Fibroblast of lung (primary cell): ENCODE measurements around the gene CT83.

ENCODE experiments used
- CTCF ChIP-seq, 2 donors: IDR thresholded peaks in 1 of 2; conservative IDR thresholded peaks in 1 of 2; 1 replicate in 1 of 2; 2 replicates in 1 of 2; pipeline ENCODE4 v1.5.1; 2011 to 2012; ENCODE audit warnings: low read length in 2 of 2, control low read depth in 1 of 2, inconsistent platforms in 1 of 2, low read depth in 1 of 2, mild to moderate bottlenecking in 1 of 2
- EZH2 ChIP-seq: IDR thresholded peaks from 2 replicates; pipeline ENCODE4 v1.5.1; 2012; ENCODE audit warnings: low read length, control low read depth, mild to moderate bottlenecking; ENCODE audit errors: missing control alignments

- TF ChIP-seq CTCF (conservative IDR thresholded peaks at IDR 0.05 in 1 of 2, IDR thresholded peaks at IDR 0.05 in 1 of 2; ENCODE audit: low read depth in 1 of 2, low read length in 2 of 2) (no peak), EZH2 (no peak)
Observed at GRCh38 chrX:116417968-116418367, 44.8 kb downstream of the CT83 start.
